Measurements from ENCODE around the gene CHMP1B. TPM values are rescaled to one million over a fixed set of nuclear protein-coding genes. Genes with fewer than 3 reads are reported as not detected.

The CHMP1B gene
- total and polyA plus RNA-seq, 9 of the 15 experiments (the other 6 are each of a cell fraction or from before 2014, with no cell fraction given): 12.3 to 29.9 (median 19.0) TPM

DNA sequence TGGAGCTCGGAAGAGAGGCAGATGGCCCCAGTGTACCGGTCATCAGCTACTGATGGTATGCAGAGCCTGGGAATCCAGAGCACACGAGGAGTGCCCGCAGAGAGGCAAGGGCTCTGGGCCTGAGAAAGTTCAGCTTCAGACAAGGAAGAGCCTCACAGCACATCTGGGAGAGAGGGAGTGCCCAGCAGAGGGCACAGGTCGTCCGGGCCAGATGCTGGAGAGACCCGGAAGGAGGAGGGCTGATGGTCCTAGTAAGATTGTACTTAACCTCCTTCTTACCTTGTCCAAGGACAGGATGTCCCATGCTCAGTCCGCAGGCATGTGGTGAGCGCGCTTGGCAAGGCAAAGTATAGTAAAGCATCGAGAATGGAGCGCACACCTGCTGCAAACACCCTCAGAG, 24.4 kb upstream of the CHMP1B start:
- CTCF ChIA-PET (ENCODE audit: low intra/inter-chr PET ratio): no interaction called here
- in situ Hi-C loops (cut with MboI) (no loop called here), intact Hi-C loops (cut with micrococcal nuclease) (no loop called here)
- Histone ChIP-seq H3K9me1 (ENCODE audit: control insufficient read depth, insufficient read depth, low read length) (no peaks in the 10 kb centered on the region), H3K9me3 (replicated peaks; ENCODE audit: control insufficient read depth, insufficient read depth, low read depth, low read length) (no peaks in the 10 kb centered on the region), H3K36me3 (ENCODE audit: control insufficient read depth, insufficient read depth, low read length) (no peaks in the 10 kb centered on the region), H3K27me3 (ENCODE audit: control insufficient read depth in 2 of 2, insufficient read depth in 2 of 2, low read length in 2 of 2) (no peaks in the 10 kb centered on the region), H3K4me3 (no peak overlapping the region), H3K9ac (ENCODE audit: insufficient read depth in 1 of 2, low read depth in 2 of 2, low read length in 2 of 2) (no peak overlapping the region), H3K4me1 (replicated peaks in 1 of 2; ENCODE audit: control insufficient read depth in 2 of 2, insufficient read depth in 2 of 2, low read length in 2 of 2) (peaks cover 2 to 7% of the 10 kb centered on the region in 2 experiments; a peak in 4 of 5 replicates), H2AFZ (ENCODE audit: low read depth, low read length) (0 out of 2 replicates have a peak overlapping the region, but pooled peaks have one; percentile 12), H3K4me2 (ENCODE audit: insufficient read depth, low read length) (no peak overlapping the region), H4K20me1 (replicated peaks; ENCODE audit: control insufficient read depth, insufficient read depth, low read length) (no peaks in the 10 kb centered on the region), H3K27ac (ENCODE audit: extremely low read depth, low read depth, low read length) (no peak overlapping the region), H3K79me2 (ENCODE audit: control insufficient read depth, insufficient read depth, low read length) (no peaks in the 10 kb centered on the region)
- no peak for DNase-seq (ENCODE audit: extremely low read depth in 1 of 4, low spot score in 3 of 4)
- peak; percentile 75 for ATAC-seq
- POLR2A ChIA-PET: interaction anchor here (0.6 kb wide), 1 partner anchor 18 kb away, joined by 3 read pairs; no protein-coding TSS in a partner anchor
- FAIRE-seq: no peak
- no TSS peak for BruUV-seq (replicated peaks)
- WGBS (ENCODE audit: insufficient coverage, low coverage, missing lambda C conversion rate): 68% methylated on average over 12 of the region's 12 CpGs
- TF ChIP-seq ELF1 (tag; IDR thresholded peaks at IDR 0.05) (peak; percentile 40; the same call in 1 of the 2 replicates), CTCF (IDR thresholded peaks at IDR 0.05 in 2 of 3, conservative IDR thresholded peaks at IDR 0.05 in 1 of 3; ENCODE audit: insufficient read depth in 2 of 3, low read depth in 1 of 3, low read length in 3 of 3) (peak; percentile 29 to 34 (median 33); a peak in 3 of 6 replicates), RAD21 (CRISPR knock-in tag; conservative IDR thresholded peaks at IDR 0.05 in 1 of 2, IDR thresholded peaks at IDR 0.05 in 1 of 2) (peak in 1 of 2 experiments; percentile 46; a peak in 2 of 4 replicates), IRF2 (CRISPR knock-in tag; IDR thresholded peaks at IDR 0.05) (no peak), REST (IDR thresholded peaks at IDR 0.05; ENCODE audit: borderline replicate concordance) (peak; percentile 14; the same call in 1 of the 2 replicates), REST (CRISPR knock-in tag; IDR thresholded peaks at IDR 0.05; ENCODE audit: low read depth) (no peak)
- TF ChIP-seq, protein P1, sequence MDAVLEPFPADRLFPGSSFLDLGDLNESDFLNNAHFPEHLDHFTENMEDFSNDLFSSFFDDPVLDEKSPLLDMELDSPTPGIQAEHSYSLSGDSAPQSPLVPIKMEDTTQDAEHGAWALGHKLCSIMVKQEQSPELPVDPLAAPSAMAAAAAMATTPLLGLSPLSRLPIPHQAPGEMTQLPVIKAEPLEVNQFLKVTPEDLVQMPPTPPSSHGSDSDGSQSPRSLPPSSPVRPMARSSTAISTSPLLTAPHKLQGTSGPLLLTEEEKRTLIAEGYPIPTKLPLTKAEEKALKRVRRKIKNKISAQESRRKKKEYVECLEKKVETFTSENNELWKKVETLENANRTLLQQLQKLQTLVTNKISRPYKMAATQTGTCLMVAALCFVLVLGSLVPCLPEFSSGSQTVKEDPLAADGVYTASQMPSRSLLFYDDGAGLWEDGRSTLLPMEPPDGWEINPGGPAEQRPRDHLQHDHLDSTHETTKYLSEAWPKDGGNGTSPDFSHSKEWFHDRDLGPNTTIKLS (IDR thresholded peaks at IDR 0.05; ENCODE audit: borderline replicate concordance, low read depth): no peak
- TF ChIP-seq, protein P2, sequence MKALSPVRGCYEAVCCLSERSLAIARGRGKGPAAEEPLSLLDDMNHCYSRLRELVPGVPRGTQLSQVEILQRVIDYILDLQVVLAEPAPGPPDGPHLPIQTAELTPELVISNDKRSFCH (CRISPR knock-in tag; IDR thresholded peaks at IDR 0.05): no peak
- TF ChIP-seq, protein P2 (tag; IDR thresholded peaks at IDR 0.05): no peak
